Panc1 (cell line): ENCODE measurements around the gene GCKR.

Source experiments
- SIN3A ChIP-seq: IDR thresholded peaks from 2 replicates; pipeline ENCODE4 v1.6.1; 2012; ENCODE audit warnings: low read depth, mild to moderate bottlenecking, low read length, moderate library complexity, borderline replicate concordance; ENCODE audit not compliant: insufficient read depth
- TF ChIP-seq, protein P1 (sequence below): fragments of 450-650 bp; IDR thresholded peaks from 2 replicates; pipeline ENCODE4 v1.5.1; 2017; ENCODE audit warnings: mild to moderate bottlenecking

DNA sequence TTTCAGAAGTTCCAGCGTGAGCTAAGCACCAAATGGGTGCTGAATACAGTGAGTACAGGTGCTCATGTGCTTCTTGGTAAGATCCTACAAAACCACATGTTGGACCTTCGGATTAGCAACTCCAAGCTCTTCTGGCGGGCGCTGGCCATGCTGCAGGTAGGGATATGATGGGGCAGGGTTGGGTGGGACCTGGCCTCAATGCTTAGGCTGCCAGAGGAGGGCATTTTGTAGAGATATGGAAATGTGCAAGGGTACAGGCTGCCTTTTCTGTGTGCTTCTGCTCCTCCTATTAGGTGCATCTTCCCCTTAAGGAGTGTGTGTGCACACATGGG is 22.1 kb downstream of the GCKR start:
- TF ChIP-seq, protein P1, sequence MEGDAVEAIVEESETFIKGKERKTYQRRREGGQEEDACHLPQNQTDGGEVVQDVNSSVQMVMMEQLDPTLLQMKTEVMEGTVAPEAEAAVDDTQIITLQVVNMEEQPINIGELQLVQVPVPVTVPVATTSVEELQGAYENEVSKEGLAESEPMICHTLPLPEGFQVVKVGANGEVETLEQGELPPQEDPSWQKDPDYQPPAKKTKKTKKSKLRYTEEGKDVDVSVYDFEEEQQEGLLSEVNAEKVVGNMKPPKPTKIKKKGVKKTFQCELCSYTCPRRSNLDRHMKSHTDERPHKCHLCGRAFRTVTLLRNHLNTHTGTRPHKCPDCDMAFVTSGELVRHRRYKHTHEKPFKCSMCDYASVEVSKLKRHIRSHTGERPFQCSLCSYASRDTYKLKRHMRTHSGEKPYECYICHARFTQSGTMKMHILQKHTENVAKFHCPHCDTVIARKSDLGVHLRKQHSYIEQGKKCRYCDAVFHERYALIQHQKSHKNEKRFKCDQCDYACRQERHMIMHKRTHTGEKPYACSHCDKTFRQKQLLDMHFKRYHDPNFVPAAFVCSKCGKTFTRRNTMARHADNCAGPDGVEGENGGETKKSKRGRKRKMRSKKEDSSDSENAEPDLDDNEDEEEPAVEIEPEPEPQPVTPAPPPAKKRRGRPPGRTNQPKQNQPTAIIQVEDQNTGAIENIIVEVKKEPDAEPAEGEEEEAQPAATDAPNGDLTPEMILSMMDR, result no peak
- TF ChIP-seq SIN3A, result no peak
